Duodenal mucosa (tissue), 2 donors: ENCODE data around the gene GIGYF2.

Source experiments
- H3K27ac ChIP-seq: one replicate; pipeline ENCODE4 v1.7.0; 2013; ENCODE audit warnings: low read depth, low read length
- H3K27me3 ChIP-seq, 2 donors: one replicate each; pipeline ENCODE4 v1.7.0; 2013; ENCODE audit warnings: low read length in 2 of 2, control low read depth in 1 of 2; ENCODE audit not compliant: insufficient read depth in 2 of 2, control insufficient read depth in 1 of 2
- H3K36me3 ChIP-seq, 2 donors: one replicate each; pipeline ENCODE4 v1.7.0; 2013; ENCODE audit warnings: low read length in 2 of 2, control low read depth in 1 of 2; ENCODE audit not compliant: insufficient read depth in 2 of 2, control insufficient read depth in 1 of 2
- H3K4me1 ChIP-seq, 2 donors: one replicate each; pipeline ENCODE4 v1.7.0; 2013; ENCODE audit warnings: low read length in 2 of 2, control low read depth in 1 of 2; ENCODE audit not compliant: insufficient read depth in 2 of 2, control insufficient read depth in 1 of 2
- H3K4me3 ChIP-seq, 2 donors: one replicate each; pipeline ENCODE4 v1.7.0; 2013; ENCODE audit warnings: low read length in 2 of 2, low read depth in 1 of 2
- H3K9ac ChIP-seq, 2 donors: one replicate each; pipeline ENCODE4 v1.7.0; 2013; ENCODE audit warnings: low read length in 2 of 2, low read depth in 1 of 2
- H3K9me3 ChIP-seq, 2 donors: one replicate each; pipeline ENCODE4 v1.7.0; 2013; ENCODE audit warnings: low read length in 2 of 2, control low read depth in 1 of 2; ENCODE audit not compliant: control insufficient read depth in 1 of 2

Gene GIGYF2

DNA sequence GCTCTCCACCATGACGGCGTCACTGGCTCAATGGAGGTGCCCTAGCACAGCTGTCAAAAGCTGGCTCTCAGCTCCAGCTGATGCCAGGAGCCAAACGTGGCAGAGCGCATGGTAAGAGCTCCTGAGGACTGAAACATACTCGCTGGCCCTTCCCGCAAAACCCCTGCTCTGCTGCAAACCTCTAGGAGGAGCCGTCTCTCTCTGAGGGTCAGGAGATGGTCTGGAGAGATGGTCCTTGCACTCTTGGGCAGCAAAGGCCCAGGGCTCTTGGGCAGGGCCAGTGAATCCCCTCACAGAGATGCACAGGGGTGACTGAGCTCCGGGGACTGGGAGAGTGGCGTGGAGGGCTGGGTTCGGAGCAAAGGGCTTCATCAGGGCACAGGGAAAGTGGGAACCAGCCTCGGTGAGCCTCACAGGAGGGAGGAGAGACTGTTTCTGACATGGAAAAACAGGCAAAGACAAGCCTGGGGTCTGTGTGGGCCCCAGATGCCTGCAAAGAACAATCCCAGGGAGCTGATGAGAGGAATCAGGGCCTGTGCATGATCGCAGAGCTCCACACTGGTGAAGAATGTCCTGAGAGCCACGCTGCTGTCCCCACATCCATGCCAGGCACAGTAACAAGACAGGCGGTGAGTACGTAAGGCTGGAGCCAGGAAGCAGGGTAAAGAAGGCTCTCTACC lies 190.2 kb downstream of the GIGYF2 start:
- Histone ChIP-seq H3K27ac (no peak overlapping the region), H3K9ac (no peak overlapping the region), H3K9me3 (no peaks in the 10 kb centered on the region), H3K4me3 (no peak overlapping the region), H3K36me3 (peaks cover 27 to 84% of the 10 kb centered on the region in 2 donors), H3K4me1 (no peaks in the 10 kb centered on the region), H3K27me3 (peaks cover 2 to 3% of the 10 kb centered on the region in 2 donors)

DNA sequence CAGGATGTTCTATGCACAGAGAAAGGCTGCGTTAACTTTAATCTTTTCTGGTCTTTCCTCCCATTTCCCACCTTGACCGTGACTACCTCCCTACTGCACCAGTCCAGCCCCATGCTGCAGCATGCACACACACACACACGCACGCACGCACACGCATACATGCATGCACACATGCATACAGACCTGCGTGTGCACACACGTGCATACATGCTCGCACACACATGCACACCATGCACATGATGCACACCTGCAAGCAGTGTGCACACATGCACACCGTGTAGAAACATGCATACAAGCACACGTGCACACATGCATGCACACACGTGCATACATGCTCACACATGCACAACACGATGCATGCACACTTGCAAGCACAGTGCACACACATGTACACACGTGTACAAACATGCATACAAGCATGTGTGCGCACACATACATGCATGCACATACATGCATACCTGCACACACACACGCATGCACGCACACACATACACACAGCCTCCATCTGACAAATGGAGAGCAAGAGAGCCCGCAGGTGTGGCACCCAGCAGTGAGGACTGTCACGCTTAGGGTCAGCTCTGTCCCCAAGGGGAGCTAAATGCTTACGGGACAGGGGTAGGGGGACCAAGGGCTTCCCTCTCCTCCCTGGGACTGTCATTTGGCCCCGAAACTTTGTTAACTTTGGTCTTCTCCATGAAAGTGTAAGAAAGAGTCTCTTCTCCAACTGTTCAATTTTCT lies 191.1 kb downstream of the GIGYF2 start:
- no peaks in the 10 kb centered on the region for H3K9me3 ChIP-seq
- peaks cover 34 to 84% of the 10 kb centered on the region in 2 donors for H3K36me3 ChIP-seq

DNA sequence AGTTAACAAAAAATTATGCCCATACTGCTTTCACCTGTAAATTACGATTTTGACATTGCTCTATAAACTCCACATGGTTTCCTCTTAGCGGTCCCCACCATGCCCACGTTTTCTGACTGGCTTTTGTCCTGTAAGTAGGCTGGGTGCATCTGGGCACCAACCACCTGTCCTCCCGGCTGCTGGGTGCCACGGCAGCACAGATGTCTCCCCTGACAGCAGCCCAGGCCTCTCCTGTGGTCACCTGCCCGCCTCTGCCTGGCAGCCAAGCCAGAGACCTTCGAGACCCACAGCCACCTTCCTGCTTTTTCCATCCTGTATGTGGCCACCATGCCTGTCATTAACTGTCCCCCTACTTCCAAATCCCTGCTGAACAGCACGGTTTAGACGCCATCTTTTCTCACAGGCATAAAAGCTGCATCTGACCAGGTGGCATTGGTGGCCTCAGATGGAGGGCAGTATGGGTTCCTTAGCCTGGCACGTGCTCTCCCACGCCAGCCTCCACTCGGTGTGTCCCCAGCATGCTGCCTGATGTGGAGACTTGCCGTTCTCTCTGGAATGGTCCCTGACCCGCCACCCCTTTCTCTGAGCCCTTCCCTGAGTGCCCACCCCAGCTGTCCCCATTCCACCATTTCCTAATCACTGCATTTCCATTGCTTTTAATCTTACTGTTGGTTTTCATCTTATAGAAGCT lies 191.9 kb downstream of the GIGYF2 start:
- Histone ChIP-seq H3K4me1 (no peaks in the 10 kb centered on the region), H3K27ac (no peak overlapping the region), H3K9ac (no peak overlapping the region), H3K27me3 (peaks cover 2 to 3% of the 10 kb centered on the region in 2 donors), H3K36me3 (peaks cover 31 to 82% of the 10 kb centered on the region in 2 donors), H3K4me3 (no peak overlapping the region), H3K9me3 (no peaks in the 10 kb centered on the region)

More for the DNA sequence above, 191.1 kb downstream of the GIGYF2 start:
- H3K4me1 ChIP-seq: no peaks in the 10 kb centered on the region
- peaks cover 2 to 3% of the 10 kb centered on the region in 2 donors for H3K27me3 ChIP-seq
- H3K9ac ChIP-seq: no peak overlapping the region
- no peak overlapping the region for H3K27ac ChIP-seq
- no peak overlapping the region for H3K4me3 ChIP-seq

DNA sequence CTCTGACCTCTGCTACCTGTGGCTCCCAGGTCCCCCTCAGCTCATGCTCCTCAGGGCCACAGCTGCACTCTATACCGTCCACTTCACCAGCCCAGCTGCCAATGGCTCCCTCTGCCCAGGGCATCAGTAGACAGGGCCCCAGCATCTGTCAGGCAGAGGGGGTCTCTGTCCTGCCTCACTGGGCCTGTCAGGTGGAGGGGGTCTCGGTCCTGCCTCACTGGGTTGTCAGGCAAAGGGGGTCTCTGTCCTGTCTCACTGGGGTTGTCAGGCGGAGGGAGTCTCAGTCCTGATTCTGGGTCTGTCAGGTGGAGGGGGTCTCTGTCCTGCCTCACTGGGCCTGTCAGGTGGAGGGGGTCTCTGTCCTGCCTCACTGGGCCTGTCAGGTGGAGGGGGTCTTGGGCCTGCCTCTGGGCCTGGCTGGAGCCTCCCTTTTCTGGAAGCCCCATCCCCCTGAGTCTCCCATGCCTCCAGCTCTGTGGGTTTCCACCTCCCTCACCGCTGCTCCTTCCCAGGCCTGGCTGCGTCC lies 192.8 kb downstream of the GIGYF2 start:
- Histone ChIP-seq H3K27me3 (peaks cover 2 to 3% of the 10 kb centered on the region in 2 donors), H3K36me3 (peaks cover 31 to 82% of the 10 kb centered on the region in 2 donors), H3K4me3 (no peak overlapping the region), H3K4me1 (no peaks in the 10 kb centered on the region), H3K9ac (no peak overlapping the region), H3K27ac (no peak overlapping the region), H3K9me3 (no peaks in the 10 kb centered on the region)

DNA sequence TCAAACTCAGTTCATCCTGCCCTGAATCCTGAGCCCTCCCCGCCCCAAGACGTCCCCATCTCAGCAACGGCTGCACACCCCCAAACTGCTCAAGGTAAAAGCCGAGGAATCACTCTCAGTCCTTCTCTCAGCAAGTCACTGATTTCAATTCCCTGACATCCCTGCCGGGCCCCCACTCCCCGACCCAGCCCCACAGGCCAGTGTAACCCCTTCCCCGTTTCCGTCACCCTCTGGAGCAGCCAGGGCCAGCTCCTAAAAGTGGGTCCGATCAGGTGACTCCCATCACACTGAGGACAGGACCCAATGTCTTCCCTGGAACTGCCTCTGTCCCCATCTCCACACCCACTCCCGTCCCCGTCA lies 193.4 kb downstream of the GIGYF2 start:
- Histone ChIP-seq H3K4me3 (no peak overlapping the region), H3K9ac (no peak overlapping the region), H3K27ac (no peak overlapping the region), H3K4me1 (no peaks in the 10 kb centered on the region), H3K9me3 (no peaks in the 10 kb centered on the region), H3K27me3 (peaks cover 2 to 3% of the 10 kb centered on the region in 2 donors), H3K36me3 (peaks cover 31 to 77% of the 10 kb centered on the region in 2 donors)

DNA sequence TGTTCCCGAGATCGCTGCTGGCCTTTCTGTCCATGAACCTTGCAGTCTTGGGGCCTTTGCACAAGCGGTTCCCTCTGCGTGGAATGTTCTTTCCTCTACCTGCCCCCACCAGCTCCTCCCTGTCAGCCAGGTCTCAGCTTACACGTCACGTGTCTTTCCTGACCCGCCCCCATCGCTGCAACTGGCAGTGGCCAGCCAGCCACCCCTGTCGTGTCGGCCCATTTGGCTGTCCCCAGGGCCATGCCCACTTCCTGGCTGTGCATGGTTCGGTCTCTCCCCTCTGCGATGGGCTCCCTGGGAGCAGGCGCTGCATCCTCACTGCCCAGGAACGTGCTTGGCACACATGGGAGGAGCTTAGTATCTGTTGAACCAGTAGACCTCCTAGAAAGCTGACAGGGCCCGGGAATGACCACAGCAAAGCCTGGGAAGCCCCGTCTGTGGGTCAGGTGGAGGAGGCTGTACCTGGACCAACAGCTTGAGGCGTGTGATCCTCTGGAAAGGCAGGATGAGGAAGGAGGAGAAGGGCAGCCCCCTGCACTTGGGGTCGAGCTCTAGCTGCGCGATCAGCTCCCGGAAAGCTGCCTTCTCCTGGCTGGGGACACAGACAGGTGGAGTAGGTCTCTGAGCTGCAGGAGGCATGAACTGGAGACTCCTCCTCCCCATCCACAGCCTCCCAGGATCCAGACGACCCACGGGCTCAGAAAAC lies 193.9 kb downstream of the GIGYF2 start:
- no peaks in the 10 kb centered on the region for H3K4me1 ChIP-seq
- H3K27ac ChIP-seq: no peak overlapping the region
- peaks cover 29 to 72% of the 10 kb centered on the region in 2 donors for H3K36me3 ChIP-seq
- H3K9me3 ChIP-seq: no peaks in the 10 kb centered on the region
- H3K4me3 ChIP-seq: no peak overlapping the region
- H3K27me3 ChIP-seq: peaks cover 2 to 3% of the 10 kb centered on the region in 2 donors
- no peak overlapping the region for H3K9ac ChIP-seq

DNA sequence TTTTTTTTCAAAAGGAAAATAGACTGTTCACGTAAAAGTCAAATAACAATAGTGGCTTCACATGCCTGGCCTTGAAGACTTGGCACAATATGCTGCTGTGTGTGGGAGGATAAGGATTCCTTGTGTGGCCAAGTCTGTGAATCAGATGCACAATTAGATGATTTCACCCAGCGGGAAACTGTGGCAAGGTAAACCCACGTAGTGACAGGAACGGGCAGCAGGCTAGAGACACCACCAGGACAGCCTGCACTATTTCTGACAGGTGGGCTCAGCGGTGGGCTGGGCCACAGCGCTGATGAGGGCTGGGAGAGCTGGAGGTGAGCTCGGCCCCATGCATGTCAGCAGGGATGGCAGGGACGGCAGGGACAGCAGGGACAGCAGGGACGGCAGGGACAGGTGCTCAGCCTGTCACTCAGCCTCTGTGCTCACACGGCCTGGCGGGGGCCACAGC lies 194.5 kb downstream of the GIGYF2 start:
- Histone ChIP-seq H3K36me3 (peaks cover 26 to 67% of the 10 kb centered on the region in 2 donors), H3K4me3 (no peak overlapping the region), H3K4me1 (no peaks in the 10 kb centered on the region), H3K9ac (no peak overlapping the region), H3K27ac (no peak overlapping the region), H3K27me3 (peaks cover 2 to 3% of the 10 kb centered on the region in 2 donors), H3K9me3 (no peaks in the 10 kb centered on the region)

DNA sequence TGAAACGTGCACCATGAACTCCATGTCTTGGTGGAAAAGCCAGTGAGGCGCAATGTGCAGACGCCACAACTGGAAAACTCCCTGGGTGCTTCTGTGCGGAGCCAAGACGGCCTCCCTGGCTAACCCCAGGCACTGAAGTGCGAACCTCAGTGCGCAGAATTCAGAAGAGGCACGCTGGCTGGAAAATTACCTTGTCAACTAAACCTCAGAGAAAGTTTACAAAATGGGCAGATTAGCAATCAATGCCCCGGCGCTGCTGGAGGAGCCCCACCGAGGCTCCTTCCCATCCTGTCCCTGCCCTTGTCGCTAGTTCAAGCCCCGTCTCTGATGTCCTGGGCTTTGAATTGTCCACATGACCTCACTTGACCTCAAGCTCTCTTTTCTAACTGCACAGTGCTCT lies 195.1 kb downstream of the GIGYF2 start:
- Histone ChIP-seq H3K36me3 (peaks cover 26 to 63% of the 10 kb centered on the region in 2 donors), H3K27ac (no peak overlapping the region), H3K27me3 (peaks cover 2 to 3% of the 10 kb centered on the region in 2 donors), H3K9ac (no peak overlapping the region), H3K9me3 (no peaks in the 10 kb centered on the region), H3K4me1 (no peaks in the 10 kb centered on the region), H3K4me3 (no peak overlapping the region)

DNA sequence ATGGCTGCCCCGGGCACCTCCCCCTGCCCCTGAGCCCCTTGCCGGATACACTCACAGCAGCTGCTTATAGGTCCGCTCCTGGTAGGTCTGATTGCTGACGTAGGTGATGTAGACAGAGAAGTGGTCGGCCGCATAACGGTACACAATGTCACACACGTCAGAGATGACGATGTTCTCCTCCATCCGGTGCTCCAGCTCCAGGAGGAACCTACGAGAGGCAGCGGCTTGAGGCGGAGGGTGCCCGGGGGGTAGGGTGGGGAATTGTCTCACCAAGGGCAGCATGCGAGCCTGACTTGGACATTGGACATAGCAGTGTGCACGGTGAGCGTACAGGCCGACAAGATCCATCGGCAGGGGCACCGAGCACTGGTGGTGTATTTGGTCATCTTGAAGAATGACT lies 195.7 kb downstream of the GIGYF2 start:
- Histone ChIP-seq H3K9ac (no peak overlapping the region), H3K4me1 (no peaks in the 10 kb centered on the region), H3K27me3 (peaks cover 2 to 3% of the 10 kb centered on the region in 2 donors), H3K27ac (no peak overlapping the region), H3K4me3 (no peak overlapping the region), H3K36me3 (peaks cover 26 to 61% of the 10 kb centered on the region in 2 donors), H3K9me3 (no peaks in the 10 kb centered on the region)
